Small intestine (tissue), 7 donors: Measurements from ENCODE around the gene ZBTB7B. TPM values are rescaled to one million over a fixed set of nuclear protein-coding genes. Genes with fewer than 3 reads are reported as not detected.

Experiments
- DNase-seq, 2 donors: peaks; one replicate each; pipeline versions ENCODE4 v3.0.0 to v3.0.0-alpha.2; 2013
- FAIRE-seq: peaks from 2 replicates; lab custom pipeline; 2012; peaks lifted over from hg19 to GRCh38; lab: Jason Lieb, UNC
- H3K27ac ChIP-seq, 3 donors: one replicate each; pipeline ENCODE4 v1.5.1; 2013; ENCODE audit warnings: low read length in 2 of 3, mild to moderate bottlenecking in 2 of 3, control low read depth in 1 of 3, inconsistent platforms in 1 of 3, low read depth in 1 of 3, moderate library complexity in 1 of 3
- H3K27me3 ChIP-seq, 3 donors: one replicate each; pipeline ENCODE4 v1.6.1; 2013; ENCODE audit warnings: low read length in 3 of 3, inconsistent platforms in 1 of 3; ENCODE audit not compliant: control insufficient read depth in 3 of 3, insufficient read depth in 3 of 3
- H3K36me3 ChIP-seq, 3 donors: one replicate each; pipeline ENCODE4 v1.6.1; 2013; ENCODE audit warnings: low read length in 3 of 3, inconsistent platforms in 1 of 3, low read depth in 1 of 3, mild to moderate bottlenecking in 1 of 3, moderate library complexity in 1 of 3; ENCODE audit not compliant: control insufficient read depth in 3 of 3, insufficient read depth in 2 of 3
- H3K4me1 ChIP-seq, 3 donors: one replicate each; pipeline ENCODE4 v1.6.1; 2013; ENCODE audit warnings: low read length in 2 of 3, inconsistent platforms in 1 of 3, low read depth in 1 of 3, mild to moderate bottlenecking in 1 of 3, moderate library complexity in 1 of 3; ENCODE audit not compliant: control insufficient read depth in 3 of 3, insufficient read depth in 2 of 3
- H3K4me3 ChIP-seq, 3 donors: one replicate each; pipeline ENCODE4 v1.5.1; 2013; ENCODE audit warnings: low read length in 3 of 3, control low read depth in 1 of 3, inconsistent platforms in 1 of 3, low read depth in 1 of 3, mild to moderate bottlenecking in 1 of 3, moderate library complexity in 1 of 3
- H3K9me3 ChIP-seq, 2 donors: one replicate each; pipeline ENCODE4 v1.6.1; 2013; ENCODE audit warnings: low read depth in 1 of 2, low read length in 1 of 2; ENCODE audit not compliant: control insufficient read depth in 2 of 2, insufficient read depth in 1 of 2
- WGBS, 3 donors: extraction: QIAGEN DNeasy Blood & Tissue Kit; methylation state at CpG; one replicate each; pipeline ENCODE4 v1.1.7; 2013; 5-methylcytosine and 5-hydroxymethylcytosine counted together
- polyA plus RNA-seq, 4 donors: library from polyadenylated mRNA; stranded (reverse) in 3 of 4; unstranded in 1 of 4; fragments of 200-250 nt in 3 of 4; fragments of 120-200 nt in 1 of 4; gene quantifications; one replicate each; pipeline versions ENCODE4 v1.2.1 to v1.2.3, GENCODE V29; 2013
- donor health status: healthy with polysubstance abuse.
- donor health status: control.
- donor health status: control.
- donor health status: Bipolar disorder and iron deficiency.
- donor health status: healthy.

The ZBTB7B gene
- polyA plus RNA-seq, 4 donors, result 51.5 to 222 (median 115) TPM

- Histone ChIP-seq H3K27me3 (no peaks in the 10 kb centered on the region), H3K27ac (peak overlapping the region; percentile 88 to 91 (median 88)), H3K4me1 (peaks cover 0 to 36% (median 8%) of the 10 kb centered on the region in 3 donors), H3K9me3 (no peaks in the 10 kb centered on the region), H3K4me3 (no peak overlapping the region), H3K36me3 (peaks cover 0 to 5% (median 0%) of the 10 kb centered on the region in 3 donors)
- WGBS, 3 donors, result 65 to 83% (median 67%) methylated on average over 6 of the region's 6 CpGs
- DNase-seq, result peak in 1 of 2 donors; percentile 67
- FAIRE-seq, result no peak
Observed at GRCh38 chr1:155044365-155044764, 41.8 kb downstream of the ZBTB7B start.

- peak; percentile 85 to 88 for DNase-seq
- Histone ChIP-seq H3K36me3 (peaks cover 0 to 5% (median 0%) of the 10 kb centered on the region in 3 donors), H3K27me3 (no peaks in the 10 kb centered on the region), H3K4me3 (no peak overlapping the region), H3K9me3 (no peaks in the 10 kb centered on the region), H3K4me1 (peaks cover under 1 to 41% (median 11%) of the 10 kb centered on the region in 3 donors), H3K27ac (peak overlapping the region; percentile 52 to 91 (median 88))
- FAIRE-seq, result no peak
- WGBS, 3 donors, result 35 to 50% (median 36%) methylated on average over 7 of the region's 7 CpGs
Observed at GRCh38 chr1:155044812-155045657, 42.4 kb downstream of the ZBTB7B start.

- no peak for FAIRE-seq
- Histone ChIP-seq H3K36me3 (peaks cover 0 to 5% (median 0%) of the 10 kb centered on the region in 3 donors), H3K27me3 (no peaks in the 10 kb centered on the region), H3K9me3 (no peaks in the 10 kb centered on the region), H3K4me1 (peaks cover 3 to 53% (median 7%) of the 10 kb centered on the region in 3 donors), H3K4me3 (no peak overlapping the region), H3K27ac (no peak overlapping the region)
- 71 to 81% (median 72%) methylated on average over 8 of the region's 8 CpGs for WGBS, 3 donors
- DNase-seq, result no peak
Observed at GRCh38 chr1:155048449-155049334, 46.1 kb downstream of the ZBTB7B start.

- DNase-seq, result peak in 1 of 2 donors; percentile 16
- H3K4me1 ChIP-seq, result peaks cover 3 to 42% (median 4%) of the 10 kb centered on the region in 3 donors
- H3K27ac ChIP-seq, result peak overlapping the region; percentile 88 to 97 (median 95)
- peaks cover 0 to 13% (median 0%) of the 10 kb centered on the region in 3 donors for H3K36me3 ChIP-seq
- no peak for FAIRE-seq
- peak overlapping the region in 2 of 3 donors; percentile 58 to 67 for H3K4me3 ChIP-seq
- 15 to 19% (median 17%) methylated on average over 9 to 10 of the region's 10 CpGs for WGBS, 3 donors
- no peaks in the 10 kb centered on the region for H3K27me3 ChIP-seq
- no peaks in the 10 kb centered on the region for H3K9me3 ChIP-seq
Observed at GRCh38 chr1:155049651-155050559, 47.3 kb downstream of the ZBTB7B start.

- WGBS, 3 donors, result 0% methylated on average over 72 to 99 of the region's 99 CpGs
- FAIRE-seq, result no peak
- H3K4me3 ChIP-seq, result peak within 1 kb of the TSS; percentile 52 to 67 (median 58)
Observed at GRCh38 chr1:155050560-155051341, 48.1 kb downstream of the ZBTB7B start, which contains the start of gene ADAM15. Gene ADAM15, plus strand, starts transcription at chr1:155051316. Its CDS starts 71 bp downstream, at chr1:155051387.

GRCh38 chr1:155051342-155051776 lies 48.8 kb downstream of the ZBTB7B start:
- H3K36me3 ChIP-seq, result peaks cover 2 to 18% (median 4%) of the 10 kb centered on the region in 3 donors
- H3K4me3 ChIP-seq, result peak overlapping the region; percentile 52 to 65 (median 57)
- peaks cover 3 to 36% (median 4%) of the 10 kb centered on the region in 3 donors for H3K4me1 ChIP-seq
- no peaks in the 10 kb centered on the region for H3K27me3 ChIP-seq
- 0 to 1% (median 1%) methylated on average over 13 to 31 of the region's 31 CpGs for WGBS, 3 donors
- FAIRE-seq, result no peak
- H3K27ac ChIP-seq, result peak overlapping the region; percentile 48 to 78 (median 69)
- H3K9me3 ChIP-seq, result no peaks in the 10 kb centered on the region
- DNase-seq, result no peak

More at GRCh38 chr1:155050560-155051341, 48.1 kb downstream of the ZBTB7B start, which contains the start of gene ADAM15:
- peaks cover 3 to 36% (median 4%) of the 10 kb centered on the region in 3 donors for H3K4me1 ChIP-seq
- H3K27me3 ChIP-seq, result no peaks in the 10 kb centered on the region
- peak; percentile 85 to 92 for DNase-seq
- H3K27ac ChIP-seq, result peak within 1 kb of the TSS; percentile 88 to 97 (median 95)
- H3K36me3 ChIP-seq, result peaks cover 2 to 18% (median 4%) of the 10 kb centered on the region in 3 donors
- H3K9me3 ChIP-seq, result no peaks in the 10 kb centered on the region
